GM10266 (cell line): ENCODE data around the gene BTRC.
"Not testable (repeated sequence)": the region's sequence is repeated elsewhere in the genome, so short reads cannot be mapped to it uniquely, and the experiment has no call there.

Source experiments
- DNase-seq: peaks from one replicate; pipeline ENCODE4 v3.0.0; 2012; ENCODE audit errors: extremely low spot score
- TF ChIP-seq, protein P1 (sequence below): IDR thresholded peaks from 2 replicates; pipeline ENCODE4 v1.5.1; 2012; ENCODE audit warnings: mild to moderate bottlenecking, low read depth; ENCODE audit not compliant: control insufficient read depth, insufficient read depth; ENCODE audit errors: missing control alignments

Gene BTRC

DNA sequence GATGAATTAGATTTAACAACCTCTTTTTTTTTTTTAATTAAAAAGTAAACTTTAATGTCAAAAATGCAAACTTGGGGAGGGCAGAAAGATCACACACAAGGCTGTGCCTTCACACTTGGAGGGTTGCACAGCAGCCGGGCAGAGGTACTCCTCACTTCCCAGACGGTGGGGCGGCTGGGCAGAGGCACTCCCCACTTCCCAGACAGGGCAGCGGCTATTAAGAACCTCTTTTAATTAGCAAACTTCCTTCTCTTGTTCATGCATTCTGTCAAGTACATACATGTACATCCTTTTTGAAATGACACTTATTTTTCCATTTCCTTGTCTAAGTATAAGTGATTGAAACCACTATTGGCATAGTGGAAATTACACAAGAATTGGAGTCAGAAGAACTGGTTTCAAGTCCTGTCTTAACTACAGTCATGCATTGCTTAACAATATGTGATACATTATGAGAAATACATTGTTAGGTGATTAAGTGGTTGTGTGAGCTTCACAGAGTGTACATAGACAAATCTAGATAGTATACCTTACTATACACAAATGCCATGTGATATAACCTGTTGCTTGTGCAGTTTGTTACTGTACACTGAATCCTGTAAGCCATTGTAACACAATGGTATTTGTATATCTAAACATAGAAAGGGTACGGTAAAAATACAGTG lies 26.5 kb downstream of the BTRC start:
- DNase-seq, result no peak
- TF ChIP-seq, protein P1, sequence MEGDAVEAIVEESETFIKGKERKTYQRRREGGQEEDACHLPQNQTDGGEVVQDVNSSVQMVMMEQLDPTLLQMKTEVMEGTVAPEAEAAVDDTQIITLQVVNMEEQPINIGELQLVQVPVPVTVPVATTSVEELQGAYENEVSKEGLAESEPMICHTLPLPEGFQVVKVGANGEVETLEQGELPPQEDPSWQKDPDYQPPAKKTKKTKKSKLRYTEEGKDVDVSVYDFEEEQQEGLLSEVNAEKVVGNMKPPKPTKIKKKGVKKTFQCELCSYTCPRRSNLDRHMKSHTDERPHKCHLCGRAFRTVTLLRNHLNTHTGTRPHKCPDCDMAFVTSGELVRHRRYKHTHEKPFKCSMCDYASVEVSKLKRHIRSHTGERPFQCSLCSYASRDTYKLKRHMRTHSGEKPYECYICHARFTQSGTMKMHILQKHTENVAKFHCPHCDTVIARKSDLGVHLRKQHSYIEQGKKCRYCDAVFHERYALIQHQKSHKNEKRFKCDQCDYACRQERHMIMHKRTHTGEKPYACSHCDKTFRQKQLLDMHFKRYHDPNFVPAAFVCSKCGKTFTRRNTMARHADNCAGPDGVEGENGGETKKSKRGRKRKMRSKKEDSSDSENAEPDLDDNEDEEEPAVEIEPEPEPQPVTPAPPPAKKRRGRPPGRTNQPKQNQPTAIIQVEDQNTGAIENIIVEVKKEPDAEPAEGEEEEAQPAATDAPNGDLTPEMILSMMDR, result no peak

DNA sequence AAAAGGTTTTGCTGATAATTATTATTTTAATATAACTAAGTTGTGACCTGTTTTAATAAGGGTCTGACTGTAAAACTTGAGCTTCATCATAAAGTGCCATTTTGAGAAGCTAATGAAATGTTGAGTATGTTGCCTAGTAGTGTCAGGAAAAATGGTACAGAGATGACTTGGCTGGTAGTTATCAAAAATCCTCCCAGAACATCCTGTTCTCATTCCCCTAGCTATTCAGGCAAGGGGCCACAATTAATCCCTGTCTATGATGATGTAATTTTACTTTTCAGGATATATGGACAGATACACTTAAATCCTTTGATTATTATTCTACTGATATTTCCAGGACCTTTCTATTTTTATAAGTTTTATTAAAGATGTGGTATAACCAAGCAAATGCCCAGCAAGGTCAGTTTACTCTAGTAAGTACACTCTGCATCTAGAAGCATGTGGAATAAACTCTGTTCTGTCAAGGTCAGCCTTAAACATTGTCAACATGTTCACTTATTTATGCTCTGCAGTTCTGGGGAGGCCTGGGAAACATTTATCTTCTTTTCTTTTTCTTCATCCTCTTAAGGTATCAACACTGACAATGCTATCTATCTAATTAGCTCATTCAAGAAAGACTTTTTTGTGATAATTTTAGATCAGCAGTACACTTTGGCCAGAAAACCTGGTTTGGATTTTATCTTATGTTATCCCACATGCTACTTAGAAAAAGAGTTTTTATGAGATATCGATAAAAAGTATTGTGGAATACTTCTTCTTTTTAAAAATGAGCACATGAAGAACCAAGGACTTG lies 32.1 kb downstream of the BTRC start:
- no peak for DNase-seq
- TF ChIP-seq, protein P1, result no peak

DNA sequence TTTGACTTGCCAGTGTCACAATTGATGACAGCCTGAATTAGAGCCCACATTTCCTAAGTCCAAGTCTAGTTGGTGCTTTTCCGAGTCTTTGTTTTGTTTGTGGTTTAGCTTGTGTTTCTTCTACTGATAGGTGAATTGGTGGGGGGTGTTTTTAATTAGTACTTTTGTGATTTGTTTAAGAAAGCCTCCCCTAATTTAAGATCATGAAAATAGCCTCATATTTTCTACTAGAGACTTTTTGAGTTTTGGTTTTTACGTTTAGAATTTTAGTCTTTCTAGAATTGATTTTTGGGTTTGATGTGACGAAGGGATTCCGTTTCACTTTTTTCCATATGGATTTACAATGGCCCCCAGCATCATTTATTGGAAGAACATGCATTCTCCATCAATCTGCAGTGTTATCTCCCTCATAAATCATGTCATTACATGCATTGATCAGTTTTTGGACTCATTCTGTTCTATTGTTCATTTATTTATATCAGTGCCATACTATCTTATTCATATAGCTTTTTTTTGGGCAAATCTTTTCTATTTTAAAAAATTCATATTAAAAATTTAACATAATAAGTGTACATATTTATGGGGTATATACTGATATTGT lies 32.8 kb downstream of the BTRC start:
- TF ChIP-seq, protein P1, result no peak
- no peak for DNase-seq

DNA sequence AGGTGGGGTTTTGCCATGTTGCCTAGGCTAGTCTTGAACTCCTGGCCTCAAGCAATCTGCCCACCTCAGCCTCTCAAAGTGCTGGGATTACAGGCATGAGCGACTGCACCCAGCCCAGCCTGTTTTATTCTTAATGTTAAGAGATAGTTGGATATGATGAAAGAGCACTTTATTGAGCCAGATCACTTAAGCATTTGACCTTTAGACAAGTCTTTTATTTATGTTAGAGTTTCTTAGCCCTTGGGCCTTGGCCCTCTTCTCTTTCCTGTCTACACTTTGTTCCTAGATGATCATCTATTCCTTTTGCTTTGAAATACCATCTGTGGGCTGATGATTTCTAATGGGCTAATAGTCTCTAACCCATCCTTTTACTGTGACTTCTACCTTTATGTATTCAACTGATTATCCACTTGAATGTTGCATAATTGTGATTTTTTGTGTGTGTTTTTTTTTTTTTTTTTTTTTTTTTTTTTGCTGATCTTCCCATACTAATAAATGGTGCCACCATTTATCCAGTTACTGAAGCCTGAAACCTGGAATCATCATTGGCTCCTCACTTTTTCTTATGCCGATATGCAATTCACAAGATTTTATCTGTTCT lies 34.8 kb downstream of the BTRC start:
- TF ChIP-seq, protein P1, result no peak
- no peak for DNase-seq

DNA sequence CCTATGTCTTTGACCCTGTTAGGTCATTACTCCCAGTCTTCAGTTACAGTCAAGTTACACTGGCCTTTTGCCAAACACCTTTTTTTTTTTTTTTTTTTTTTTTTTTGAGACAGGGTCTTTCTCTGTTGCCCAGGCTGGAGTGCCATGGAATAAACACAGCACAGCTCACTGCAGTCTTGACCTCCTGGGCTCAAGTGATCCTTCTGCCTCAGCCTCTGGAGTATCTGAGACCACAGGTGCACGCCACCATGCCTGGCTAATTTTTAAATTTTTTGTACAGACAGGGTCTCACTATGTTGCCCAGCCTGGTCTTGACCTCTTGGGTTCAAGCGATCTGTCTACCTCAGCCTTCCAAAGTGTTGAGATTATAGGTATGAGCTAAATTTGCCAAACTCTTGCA lies 35.6 kb downstream of the BTRC start:
- DNase-seq, result not testable (repeated sequence)

DNA sequence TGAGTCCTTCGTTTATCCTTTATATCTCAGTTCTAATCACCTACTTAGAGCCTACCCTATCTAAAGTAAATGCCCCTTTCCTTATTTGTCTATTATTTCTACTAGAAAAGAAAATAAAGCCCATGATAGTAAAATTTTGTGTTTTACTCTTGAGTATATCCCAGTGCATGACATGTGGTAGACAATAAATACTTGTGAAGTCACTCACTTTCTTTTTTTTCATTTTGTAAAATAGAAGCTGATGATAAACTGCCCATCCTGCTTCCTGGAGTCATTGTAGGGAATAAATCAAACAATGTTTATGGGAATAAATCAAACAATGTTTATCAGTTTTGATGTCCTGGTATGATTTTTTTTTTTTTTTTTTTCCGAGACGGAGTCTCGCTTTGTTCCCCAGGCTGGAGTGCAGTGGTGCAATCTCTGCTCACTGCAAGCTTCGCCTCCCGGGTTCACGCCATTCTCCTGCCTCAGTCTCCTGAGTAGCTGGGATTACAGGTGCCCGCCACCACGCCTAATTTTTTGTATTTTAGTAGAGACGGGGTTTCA lies 36.1 kb downstream of the BTRC start:
- TF ChIP-seq, protein P1, result no peak

DNA sequence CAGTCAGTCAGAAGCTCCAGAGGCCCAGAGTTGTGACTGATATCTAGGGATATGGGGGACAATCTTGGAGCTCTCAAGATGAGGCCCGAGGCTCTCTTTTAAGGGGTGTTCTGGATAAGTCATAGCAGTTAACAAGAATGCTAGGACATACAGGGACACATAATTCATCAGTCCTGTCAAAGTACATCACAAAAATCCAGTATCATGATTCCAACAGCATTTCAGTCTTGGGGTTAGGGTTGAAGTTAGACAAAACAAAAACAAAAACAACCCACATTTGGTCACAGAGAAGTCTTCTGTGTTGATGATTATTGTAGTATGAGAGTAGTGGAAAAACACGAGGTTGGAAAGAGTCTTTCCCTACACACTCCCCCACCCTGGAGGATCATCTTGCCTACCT lies 39.4 kb downstream of the BTRC start:
- TF ChIP-seq, protein P1, result no peak
- DNase-seq, result no peak

More for the DNA sequence above, 36.1 kb downstream of the BTRC start:
- DNase-seq, result no peak
